Measurements from ENCODE around the gene UBR4. TPM values are rescaled to one million over a fixed set of nuclear protein-coding genes. Genes with fewer than 3 reads are reported as not detected.

The UBR4 gene
- total and polyA plus RNA-seq, 2 of the 8 experiments (the other 6 are each of a cell fraction or from before 2014, with no cell fraction given): 139 to 152 TPM

DNA sequence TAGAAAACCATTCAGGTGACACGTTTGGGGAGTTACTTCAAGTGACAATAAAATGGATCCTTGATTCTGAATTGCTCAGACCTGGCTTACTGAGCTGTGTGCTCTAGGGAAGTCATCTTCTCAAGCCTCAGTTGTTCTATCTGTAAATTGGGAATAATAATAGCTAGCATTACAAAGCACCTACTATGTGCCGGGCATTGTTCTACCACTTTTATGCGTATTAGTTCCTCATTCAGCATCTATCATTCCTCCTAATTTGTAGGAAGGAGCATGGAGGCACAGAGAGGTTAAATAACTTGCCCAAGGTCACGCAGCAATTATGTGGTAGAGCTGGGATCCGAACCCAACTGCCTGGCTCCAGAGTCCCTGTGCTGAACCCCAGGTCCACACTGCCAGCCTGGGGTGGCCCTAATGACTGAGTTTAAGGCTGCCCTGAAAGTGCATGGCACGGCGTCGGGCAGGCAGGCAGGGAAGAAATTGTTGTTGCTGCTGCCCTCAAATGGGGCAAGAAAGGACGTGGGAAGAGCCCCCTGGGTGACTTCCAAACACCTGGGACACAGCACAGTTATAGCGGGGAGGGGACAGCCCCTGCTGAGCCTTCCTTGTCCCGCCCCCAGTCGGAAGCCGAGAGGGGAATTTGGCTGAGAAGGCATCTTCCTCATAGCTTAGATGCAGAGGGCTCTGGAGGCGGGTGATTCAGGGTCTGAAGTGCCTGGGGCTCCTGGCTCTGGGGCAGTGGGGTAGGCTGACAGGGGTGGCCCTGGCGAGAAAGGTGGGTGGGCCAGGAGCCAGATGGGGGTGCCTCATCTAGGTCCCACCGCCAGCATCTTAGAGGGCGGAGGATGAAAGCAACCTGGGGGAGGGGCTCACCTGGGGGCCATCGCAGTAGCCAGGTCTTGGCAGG, 167.1 kb downstream of the UBR4 start:
- H2BK20ac ChIP-seq (ENCODE audit: low read length): no peak overlapping the region
- CTCF ChIA-PET (ENCODE audit: partially characterized antibody): interaction anchor here (0.6 to 4.2 kb wide), 19 partner anchors 9 to 160 kb away, joined by 3 to 23 read pairs (median 4); no protein-coding TSS in a partner anchor
- POLR2A ChIA-PET (ENCODE audit: partially characterized antibody): interaction anchor here (1.1 to 1.7 kb wide), 2 partner anchors 11 to 27 kb away, joined by 4 read pairs; no protein-coding TSS in a partner anchor
- no peak overlapping the region; the same call in 1 of the 2 replicates for H3K18ac ChIP-seq (ENCODE audit: extremely low read depth, low read length)
- no peaks in the 10 kb centered on the region for H3K79me2 ChIP-seq (ENCODE audit: control insufficient read depth in 1 of 2, insufficient read depth in 2 of 2, low read length in 2 of 2)
- no peaks in the 10 kb centered on the region for H4K20me1 ChIP-seq (replicated peaks in 1 of 2; ENCODE audit: control insufficient read depth in 1 of 2, insufficient read depth in 2 of 2, low read length in 2 of 2)
- H3K36me3 ChIP-seq (ENCODE audit: control insufficient read depth in 2 of 4, insufficient read depth in 4 of 4, low read length in 3 of 4): no peaks in the 10 kb centered on the region
- H3K14ac ChIP-seq (ENCODE audit: insufficient read length): no peak overlapping the region
- H2AFZ ChIP-seq (ENCODE audit: low read length): 0 out of 2 replicates have a peak overlapping the region, but pooled peaks have one; percentile 35
- H2BK12ac ChIP-seq (ENCODE audit: low read depth, low read length): no peak overlapping the region
- H3K23ac ChIP-seq (ENCODE audit: insufficient read length): no peak overlapping the region
- H4K5ac ChIP-seq (ENCODE audit: insufficient read length, low read depth, low read length): peak overlapping the region; percentile 53
- no peak overlapping the region for H2AK5ac ChIP-seq (ENCODE audit: low read depth, low read length)
- no peak overlapping the region for H4K8ac ChIP-seq (ENCODE audit: extremely low read depth, insufficient read depth, low read length)
- no peaks in the 10 kb centered on the region for H3K9me3 ChIP-seq (ENCODE audit: insufficient read depth in 2 of 2, low read depth in 1 of 2, low read length in 1 of 2)
- H3K9ac ChIP-seq (replicated peaks in 1 of 4; ENCODE audit: extremely low read depth in 1 of 4, low read depth in 3 of 4, low read length in 3 of 4): no peak overlapping the region
- peaks cover 0 to 3% (median 1%) of the 10 kb centered on the region in 4 experiments; a peak in 3 of 7 replicates for H3K4me1 ChIP-seq (replicated peaks in 1 of 4; ENCODE audit: control insufficient read depth in 3 of 4, insufficient read depth in 4 of 4, low read length in 3 of 4)
- 65% methylated on average over 18 of the region's 18 CpGs; no CpG with 5 or more reads in 1 of the 2 experiments for WGBS, 2 experiments (ENCODE audit: extremely low coverage in 1 of 2, insufficient coverage in 1 of 2, insufficient read length in 1 of 2, insufficient replicate concordance in 2 of 2, low coverage in 1 of 2, low lambda C conversion rate in 2 of 2, missing lambda C conversion rate in 1 of 2)
- H3K4ac ChIP-seq (replicated peaks; ENCODE audit: insufficient read length, low read depth, low read length): no peak overlapping the region
- H3K27ac ChIP-seq (ENCODE audit: low read depth, low read length): no peak overlapping the region
- no peaks in the 10 kb centered on the region for H3K79me1 ChIP-seq (ENCODE audit: low read depth, low read length)
- no peak for FAIRE-seq
- H3K27me3 ChIP-seq (replicated peaks in 1 of 4; ENCODE audit: control insufficient read depth in 3 of 4, extremely low read depth in 1 of 4, insufficient read depth in 3 of 4, low read length in 3 of 4): 0 out of 7 replicates have a peak, but pooled peaks cover 0 to 2% (median 0%) of the 10 kb centered on the region in 4 experiments
- no peak overlapping the region for H2BK120ac ChIP-seq (replicated peaks; ENCODE audit: low read depth, low read length)
- no peak overlapping the region for H2BK5ac ChIP-seq (ENCODE audit: low read depth, low read length)
- peak overlapping the region in 1 of 2 experiments; percentile 9; a peak in 1 of 4 replicates for H3K4me2 ChIP-seq (ENCODE audit: insufficient read depth in 1 of 2, low read depth in 2 of 2, low read length in 2 of 2)
- no peak overlapping the region; a peak in 1 of 8 replicates for H3K4me3 ChIP-seq (ENCODE audit: extremely low read depth in 1 of 4, insufficient read depth in 2 of 4, low read depth in 3 of 4, low read length in 4 of 4)
- H4K91ac ChIP-seq (replicated peaks; ENCODE audit: insufficient read length, low read length): peak overlapping the region; percentile 49
- H2BK15ac ChIP-seq (ENCODE audit: low read length): no peak overlapping the region
- no peak overlapping the region for H3K56ac ChIP-seq (replicated peaks; ENCODE audit: insufficient read length, low read depth, low read length)
- TF ChIP-seq KDM1A (IDR thresholded peaks at IDR 0.05; ENCODE audit: borderline replicate concordance, low read length) (peak; percentile 67; the same call in 1 of the 2 replicates), SIN3A (conservative IDR thresholded peaks at IDR 0.05 in 1 of 2, IDR thresholded peaks at IDR 0.05 in 1 of 2; ENCODE audit: low read depth in 1 of 2, low read length in 2 of 2) (no peak)
- DNase-seq (ENCODE audit: low read depth in 1 of 2, low spot score in 2 of 2): no peak
- H3K23me2 ChIP-seq (ENCODE audit: low read depth, low read length): no peaks in the 10 kb centered on the region
